ENCODE results near the gene NPTX1.

GRCh38 chr17:80466188-80466705 is 10.2 kb downstream of the NPTX1 start:
- no peak for TF ChIP-seq CTCF (IDR thresholded peaks at IDR 0.05; ENCODE audit: insufficient read depth, low read length, poor library complexity, severe bottlenecking)
- TF ChIP-seq EZH2phosphoT487 (conservative IDR thresholded peaks at IDR 0.05; ENCODE audit: low read length) = no peak
